HepG2 (cell line): Measurements from ENCODE around the gene CPVL. TPM values are rescaled to one million over a fixed set of nuclear protein-coding genes. Genes with fewer than 3 reads are reported as not detected.

ENCODE experiments used
- ATAC-seq: fragments of 200-7000 bp; cut with Tn5 transposase; 3 replicates; pipeline ENCODE4 v1.9.1; 2020; ENCODE audit warnings: mild to moderate bottlenecking, moderate library complexity
- BruUV-seq: library from RNA; stranded (reverse); fragments of 400-500 nt; replicated peaks from 2 replicates; lab custom pipeline; 2021; lab: Mats Ljungman, UMichigan
- CTCF ChIA-PET: fragments of 300-600 bp; formaldehyde crosslinking; extraction: SDS; loops from one replicate; lab custom pipeline; 2021; ENCODE audit warnings: low total read pairs, inconsistent platforms, low intra/inter-chr PET ratio; lab: Yijun Ruan, JAX
- POLR2A ChIA-PET: fragments of 350-600 bp; sonication (Branson Sonifier 250); formaldehyde crosslinking; loops from one replicate; lab custom pipeline; 2020; ENCODE audit warnings: antibody characterized with exemption, inconsistent platforms; lab: Yijun Ruan, JAX
- DNase-seq: peaks from one replicate; pipeline ENCODE4 v3.0.0-alpha.2; 2015; ENCODE audit warnings: low spot score
- FAIRE-seq: peaks from 3 replicates; lab custom pipeline; 2011; peaks lifted over from hg19 to GRCh38; lab: Jason Lieb, UNC
- H2AFZ ChIP-seq: one replicate; pipeline ENCODE4 v1.6.1; 2011; ENCODE audit warnings: low read length, inconsistent platforms
- H3K27ac ChIP-seq: fragments of 300-600 bp; 3 replicates; pipeline ENCODE4 v1.8.0; 2011; ENCODE audit warnings: mixed run types, mild to moderate bottlenecking, mixed read lengths, low read length, inconsistent platforms; ENCODE audit not compliant: insufficient read depth; ENCODE audit errors: extremely low read length
- H3K27me3 ChIP-seq, 2 experiments: fragments of 200-600 bp in 1 of 2; 2 replicates in 1 of 2; 3 replicates in 1 of 2; pipeline versions ENCODE4 v1.6.0 to v1.8.0; 2011; ENCODE audit warnings: low read length in 2 of 2, mild to moderate bottlenecking in 2 of 2, moderate library complexity in 2 of 2, inconsistent platforms in 1 of 2; ENCODE audit not compliant: insufficient read depth in 2 of 2, control insufficient read depth in 1 of 2
- H3K36me3 ChIP-seq, 2 experiments: fragments of 200-600 bp in 1 of 2; replicated peaks in 1 of 2; 2 replicates in 1 of 2; 3 replicates in 1 of 2; pipeline versions ENCODE4 v1.5.1 to v1.8.0; 2011; ENCODE audit warnings: low read length in 2 of 2, inconsistent platforms in 1 of 2; ENCODE audit not compliant: insufficient read depth in 2 of 2, control insufficient read depth in 1 of 2
- H3K4me1 ChIP-seq: 2 replicates; pipeline ENCODE4 v1.5.1; 2012; ENCODE audit warnings: low read length, inconsistent platforms; ENCODE audit not compliant: insufficient read depth
- H3K4me2 ChIP-seq: 2 replicates; pipeline ENCODE4 v1.6.0; 2011; ENCODE audit warnings: low read depth, low read length, inconsistent platforms
- H3K4me3 ChIP-seq, 3 experiments: fragments of 200-600 bp in 1 of 3; sonication (generic), shearing (Covaris generic) in 1 of 3; replicated peaks in 1 of 3; 2 replicates each; pipeline ENCODE4 v1.5.1; 2011 to 2016; ENCODE audit warnings: low read length in 3 of 3, inconsistent platforms in 2 of 3, low read depth in 2 of 3, mild to moderate bottlenecking in 2 of 3, control low read depth in 1 of 3, mixed read lengths in 1 of 3; ENCODE audit not compliant: insufficient read depth in 1 of 3
- H3K79me2 ChIP-seq: one replicate; pipeline ENCODE4 v1.6.1; 2011; ENCODE audit warnings: low read length, inconsistent platforms; ENCODE audit not compliant: insufficient read depth
- H3K9ac ChIP-seq: 2 replicates; pipeline ENCODE4 v1.6.0; 2011; ENCODE audit warnings: mild to moderate bottlenecking, low read depth, low read length, inconsistent platforms; ENCODE audit not compliant: insufficient read depth
- H3K9me3 ChIP-seq: 2 replicates; pipeline ENCODE4 v1.5.1; 2012; ENCODE audit warnings: mild to moderate bottlenecking, low read length
- H4K20me1 ChIP-seq: 2 replicates; pipeline ENCODE4 v1.6.0; 2011; ENCODE audit warnings: inconsistent platforms, mild to moderate bottlenecking, low read length, moderate library complexity; ENCODE audit not compliant: insufficient read depth
- ARHGAP35 ChIP-seq: sonication (generic); formaldehyde crosslinking; IDR thresholded peaks from 2 replicates; pipeline ENCODE4 v1.9.0; 2022; ENCODE audit warnings: mild to moderate bottlenecking, inconsistent platforms, moderate library complexity, missing genetic modification reagents, borderline replicate concordance
- ARID2 ChIP-seq: sonication (generic); formaldehyde crosslinking; IDR thresholded peaks from 2 replicates; pipeline ENCODE4 v1.8.1; 2022; ENCODE audit warnings: mild to moderate bottlenecking, missing genetic modification reagents, borderline replicate concordance
- ATAD3A ChIP-seq: sonication (generic); formaldehyde crosslinking; IDR thresholded peaks from 2 replicates; pipeline ENCODE4 v1.4.0; 2020; ENCODE audit warnings: missing genetic modification reagents
- HDAC1 ChIP-seq: sonication (generic); formaldehyde crosslinking; IDR thresholded peaks from 2 replicates; pipeline ENCODE4 v1.5.1; 2020; ENCODE audit warnings: mild to moderate bottlenecking, missing genetic modification reagents
- HMGXB4 ChIP-seq, 2 experiments: sonication (generic) in 1 of 2; formaldehyde crosslinking in 1 of 2; IDR thresholded peaks; 2 replicates each; pipeline versions ENCODE4 v1.4.0 to v1.6.1; 2018 to 2020; ENCODE audit warnings: missing genetic modification reagents in 2 of 2, borderline replicate concordance in 1 of 2, low read depth in 1 of 2, mild to moderate bottlenecking in 1 of 2, missing biosample characterization in 1 of 2
- MTA3 ChIP-seq: sonication (generic); formaldehyde crosslinking; IDR thresholded peaks from 2 replicates; pipeline ENCODE4 v1.4.0; 2020; ENCODE audit warnings: missing genetic modification reagents
- MTERF4 ChIP-seq: sonication (generic); formaldehyde crosslinking; IDR thresholded peaks from 2 replicates; pipeline ENCODE4 v1.8.0; 2023; ENCODE audit warnings: mild to moderate bottlenecking, missing genetic modification reagents
- PHF21A ChIP-seq: sonication (generic); formaldehyde crosslinking; IDR thresholded peaks from 2 replicates; pipeline ENCODE4 v1.5.0; 2020; ENCODE audit warnings: mild to moderate bottlenecking, missing genetic modification reagents
- RBFOX2 ChIP-seq: fragments of 200-400 bp; formaldehyde crosslinking; IDR thresholded peaks from 2 replicates; pipeline ENCODE4 v1.6.1; 2017; ENCODE audit warnings: low read depth, mild to moderate bottlenecking, low read length
- TEAD2 ChIP-seq: sonication (generic); formaldehyde crosslinking; IDR thresholded peaks from 2 replicates; pipeline ENCODE4 v1.9.0; 2021; ENCODE audit warnings: missing genetic modification reagents
- ZNF101 ChIP-seq: sonication (generic); formaldehyde crosslinking; IDR thresholded peaks from 2 replicates; pipeline ENCODE4 v1.4.0; 2020; ENCODE audit warnings: mild to moderate bottlenecking, low read depth, missing genetic modification reagents, borderline replicate concordance
- ZNF160 ChIP-seq: sonication (generic); formaldehyde crosslinking; IDR thresholded peaks from 2 replicates; pipeline ENCODE4 v1.8.0; 2022; ENCODE audit warnings: mild to moderate bottlenecking, inconsistent platforms, missing genetic modification reagents
- ZNF296 ChIP-seq: sonication (generic); formaldehyde crosslinking; conservative IDR thresholded peaks from 2 replicates; pipeline ENCODE4 v1.5.0; 2020; ENCODE audit warnings: mild to moderate bottlenecking, missing genetic modification reagents
- ZNF33A ChIP-seq: sonication (generic); formaldehyde crosslinking; IDR thresholded peaks from 2 replicates; pipeline ENCODE4 v1.5.1; 2020; ENCODE audit warnings: missing genetic modification reagents, mild to moderate bottlenecking, moderate library complexity, borderline replicate concordance
- ZNF672 ChIP-seq: sonication (generic); formaldehyde crosslinking; IDR thresholded peaks from 2 replicates; pipeline ENCODE4 v1.8.1; 2022; ENCODE audit warnings: missing genetic modification reagents
- WGBS: methylation state at CpG from one replicate; pipeline ENCODE4 v1.1.6; 2017; ENCODE audit warnings: low lambda C conversion rate; 5-methylcytosine and 5-hydroxymethylcytosine counted together
- in situ Hi-C: cut with HindIII; loops from 2 replicates; pipeline ENCODE4 v1.10.0; 2017; ENCODE audit warnings: low pct_unique_long_range_greater_than_20kb; ENCODE audit not compliant: extremely low pct_ligation_motif_present
- intact Hi-C: fragments of 100-400 bp; cut with micrococcal nuclease; formaldehyde crosslinking; loops from one replicate; pipeline ENCODE4 v1.10.0; 2022; ENCODE audit not compliant: unreplicated experiment
- polyA plus RNA-seq, 8 experiments: library from polyadenylated mRNA; depleted of rRNA in 3 of 8; stranded (reverse) in 7 of 8; unstranded in 1 of 8; fragments of >200 nt; fragmentation: Illumina TruSeq in 4 of 8; extraction: Trizol in 4 of 8; gene quantifications; 2 replicates each; pipeline versions ENCODE4 v1.2.1 to v1.2.3, GENCODE V29; 2011 to 2016; ENCODE audit warnings: low read depth in 4 of 8, missing spikeins in 1 of 8, mixed read lengths in 1 of 8; ENCODE audit not compliant: insufficient read depth in 1 of 8
- total RNA-seq, 5 experiments: library from RNA; depleted of rRNA; stranded (reverse); fragments of >200 nt; fragmentation: Illumina TruSeq; extraction: Trizol; gene quantifications; 2 replicates each; pipeline ENCODE4 v1.2.3, GENCODE V29; 2016; ENCODE audit warnings: low read depth in 1 of 5

CPVL gene
- total and polyA plus RNA-seq, 2 of the 13 experiments (the other 11 are each of a cell fraction or from before 2014, with no cell fraction given) = 59.2 to 294 TPM

GRCh38 chr7:29112721-29113120 is 33.6 kb downstream of the CPVL start:
- no peaks in the 10 kb centered on the region for H3K27me3 ChIP-seq
- no TSS peak for BruUV-seq
- no peaks in the 10 kb centered on the region for H3K9me3 ChIP-seq
- H3K4me1 ChIP-seq = peaks cover 24% of the 10 kb centered on the region
- no peak overlapping the region for H2AFZ ChIP-seq
- no peaks in the 10 kb centered on the region for H4K20me1 ChIP-seq
- TF ChIP-seq HDAC1 (CRISPR knock-in tag) (no peak), MTERF4 (no peak), ZNF160 (CRISPR knock-in tag) (no peak), ARHGAP35 (CRISPR knock-in tag) (no peak), ZNF33A (no peak), ZNF672 (no peak), ARID2 (CRISPR knock-in tag) (no peak), HMGXB4 (CRISPR knock-in tag; IDR thresholded peaks at IDR 0.05; ENCODE audit: borderline replicate concordance in 1 of 2, low read depth in 1 of 2) (no peak), ZNF101 (CRISPR knock-in tag) (no peak), RBFOX2 (no peak), TEAD2 (no peak), ZNF296 (no peak), ATAD3A (CRISPR knock-in tag) (no peak), MTA3 (CRISPR knock-in tag) (no peak), PHF21A (CRISPR knock-in tag) (no peak)
- in situ Hi-C loops (no loop called here), intact Hi-C loops (no loop called here)
- DNase-seq (no peak), ATAC-seq (no peak), FAIRE-seq (no peak)
- ChIA-PET POLR2A (no interaction called here), CTCF (no interaction called here)
- H3K27ac ChIP-seq = no peak overlapping the region
- no peaks in the 10 kb centered on the region for H3K79me2 ChIP-seq
- H3K9ac ChIP-seq = no peak overlapping the region
- H3K36me3 ChIP-seq = peaks cover 12 to 20% of the 10 kb centered on the region in 2 experiments; a peak in 4 of 5 replicates
- 100% methylated on average over 4 of the region's 4 CpGs for WGBS
- H3K4me3 ChIP-seq = no peak overlapping the region
- no peak overlapping the region for H3K4me2 ChIP-seq
